GM19025 (cell line): ENCODE data around the gene SLC47A2.

Experiments
- ATAC-seq: cut with Tn5 transposase; IDR thresholded peaks from one replicate; pipeline ENCODE4 v1.9.1; 2021; ENCODE audit warnings: mild to moderate bottlenecking, low read depth, moderate library complexity; ENCODE audit not compliant: unreplicated experiment

Gene SLC47A2

GRCh38 chr17:19648475-19649273, 67.7 kb downstream of the SLC47A2 start, which contains the start of gene ALDH3A2:
ALDH3A2 (plus strand) TSS chr17:19648751; CDS start chr17:19648972, 221 bp downstream.
- ATAC-seq: peak; percentile 95

DNA sequence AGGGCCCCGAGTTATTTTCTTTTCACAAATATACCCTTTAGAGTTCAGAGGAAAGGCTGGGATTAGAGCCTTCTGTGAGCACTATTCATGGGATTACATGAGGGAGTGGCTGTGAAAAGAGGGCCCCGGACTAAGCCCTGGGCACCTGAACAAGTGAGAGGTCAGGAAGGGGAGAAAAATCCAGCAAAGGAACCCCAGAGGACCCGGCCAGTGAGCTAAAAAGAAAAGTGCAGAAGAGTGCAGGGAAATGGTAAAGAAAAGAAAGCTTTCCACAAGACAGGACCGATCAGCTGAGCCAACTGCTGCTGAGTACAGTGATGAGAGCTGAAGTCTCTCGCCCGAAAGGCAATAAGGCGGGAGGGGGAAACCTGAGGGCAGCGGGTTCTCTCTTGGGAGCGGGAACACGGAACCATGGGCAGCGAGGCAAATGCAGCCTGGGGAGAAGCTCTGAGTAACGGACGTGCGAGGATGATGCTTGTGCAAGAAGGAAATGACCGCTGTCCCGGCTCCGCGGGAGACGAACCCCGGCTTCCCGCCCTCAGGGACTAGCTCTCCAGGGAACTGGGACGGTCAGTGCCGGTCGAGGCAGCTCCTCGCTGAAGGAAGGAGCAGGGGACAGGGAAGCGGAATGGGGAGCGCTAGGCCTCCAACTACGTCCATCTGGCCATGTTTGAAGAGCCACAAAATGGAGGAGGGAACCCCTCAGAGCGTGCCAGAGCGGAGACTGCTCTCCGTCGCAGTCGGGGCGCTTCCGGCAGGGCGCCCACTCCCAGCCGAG, 68.5 kb downstream of the SLC47A2 start:
- peak; percentile 19 for ATAC-seq

DNA sequence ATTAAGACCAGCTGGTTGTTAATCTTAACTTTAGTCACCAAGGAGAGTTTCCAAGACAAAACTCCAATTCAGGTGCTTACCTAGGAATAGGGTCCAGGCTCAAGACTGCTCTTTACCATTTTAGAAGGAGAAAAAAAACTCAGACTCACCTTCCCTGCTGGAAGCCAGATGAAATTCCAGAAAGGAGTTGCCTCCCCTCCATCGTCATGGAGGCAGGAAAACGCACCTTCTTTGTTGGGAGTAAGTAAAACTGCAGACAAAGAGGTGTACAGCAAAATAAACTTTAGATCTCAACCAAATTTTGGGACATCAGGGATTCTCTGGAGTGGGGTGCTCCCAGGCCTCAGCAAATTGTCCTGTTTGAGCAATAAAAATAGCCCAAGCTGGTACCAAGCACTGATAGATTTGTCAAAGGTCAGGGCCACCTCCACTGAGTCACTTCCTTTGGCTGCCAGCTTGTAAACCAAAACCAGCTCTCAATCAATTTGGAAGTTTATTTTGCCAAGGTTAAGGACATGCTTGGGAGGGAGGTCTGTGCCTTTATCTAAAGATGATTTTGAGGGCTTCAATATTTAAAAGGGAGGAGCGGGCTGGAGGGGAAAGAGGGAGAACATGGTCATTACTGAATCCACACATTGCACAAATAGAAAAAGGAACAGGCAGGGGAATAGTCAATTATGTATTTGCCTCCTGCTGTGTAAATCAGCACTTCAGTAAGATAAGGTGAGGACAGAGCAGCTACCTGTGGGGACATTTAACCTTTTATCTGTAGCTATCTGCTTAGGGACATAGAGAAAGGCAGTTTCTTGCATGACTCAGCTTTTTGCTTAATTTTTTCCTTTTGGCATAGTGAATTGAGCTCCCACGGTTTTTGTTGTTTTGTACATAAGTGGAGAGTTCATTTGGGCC, 69.3 kb downstream of the SLC47A2 start:
- ATAC-seq: no peak

- ATAC-seq: no peak
Measured at GRCh38 chr17:19645734-19646201, 70.6 kb downstream of the SLC47A2 start.

GRCh38 chr17:19644493-19645210, 71.7 kb downstream of the SLC47A2 start:
- ATAC-seq: no peak

GRCh38 chr17:19642373-19642893, 74.0 kb downstream of the SLC47A2 start:
- no peak for ATAC-seq

- no peak for ATAC-seq
Measured at GRCh38 chr17:19641687-19642372, 74.6 kb downstream of the SLC47A2 start.

GRCh38 chr17:19631905-19632304, 84.5 kb downstream of the SLC47A2 start:
- no peak for ATAC-seq

- no peak for ATAC-seq
Measured at GRCh38 chr17:19630661-19631060, 85.7 kb downstream of the SLC47A2 start.

DNA sequence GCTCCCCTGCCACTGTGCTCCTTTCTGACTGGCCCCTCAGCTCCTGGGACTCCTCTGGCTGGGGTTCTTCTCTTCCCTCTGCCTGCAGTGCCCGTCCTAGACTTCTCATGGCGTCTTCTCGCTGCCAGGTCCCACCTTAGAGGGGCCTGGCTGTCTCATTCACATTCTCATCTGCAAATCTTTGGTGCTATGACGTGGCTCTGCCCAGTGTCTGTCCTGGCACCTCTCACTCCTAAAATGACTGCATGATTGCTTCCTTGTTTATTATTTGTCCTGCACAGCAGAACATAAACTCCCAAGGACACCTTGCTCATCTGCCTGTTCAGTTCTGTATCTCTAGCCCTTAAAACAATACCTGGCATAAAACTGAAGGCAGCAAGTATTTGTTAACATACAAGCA, 86.3 kb downstream of the SLC47A2 start:
- ATAC-seq: no peak

- no peak for ATAC-seq
Measured at GRCh38 chr17:19629449-19629848, 86.9 kb downstream of the SLC47A2 start.
